ENCODE measurements around the gene CTNNA2.

Gene CTNNA2

DNA sequence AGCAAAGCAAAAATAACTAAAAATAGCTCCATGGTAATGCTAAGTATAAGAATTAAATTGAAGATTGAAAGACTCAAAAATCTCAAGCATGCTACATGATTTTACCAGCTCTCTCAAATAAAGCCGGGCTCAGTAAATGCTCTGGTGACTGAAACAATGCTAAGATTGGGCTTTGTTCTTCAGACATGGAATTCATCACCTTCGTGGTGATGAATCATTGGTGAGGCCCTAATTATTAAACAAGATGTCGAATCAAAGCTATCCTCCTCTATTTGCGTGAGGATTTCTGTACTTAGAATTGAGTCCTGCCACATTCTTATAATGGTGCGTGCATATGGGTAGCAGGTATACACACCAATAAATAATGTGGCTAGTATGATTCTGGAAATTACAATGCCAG lies 850.5 kb downstream of the CTNNA2 start:
- DNase-seq: no peak

- no peak for DNase-seq
Measured at GRCh38 chr2:80363791-80364349, 851.0 kb downstream of the CTNNA2 start.

GRCh38 chr2:80364524-80365212 lies 851.8 kb downstream of the CTNNA2 start:
- no peak for DNase-seq

DNA sequence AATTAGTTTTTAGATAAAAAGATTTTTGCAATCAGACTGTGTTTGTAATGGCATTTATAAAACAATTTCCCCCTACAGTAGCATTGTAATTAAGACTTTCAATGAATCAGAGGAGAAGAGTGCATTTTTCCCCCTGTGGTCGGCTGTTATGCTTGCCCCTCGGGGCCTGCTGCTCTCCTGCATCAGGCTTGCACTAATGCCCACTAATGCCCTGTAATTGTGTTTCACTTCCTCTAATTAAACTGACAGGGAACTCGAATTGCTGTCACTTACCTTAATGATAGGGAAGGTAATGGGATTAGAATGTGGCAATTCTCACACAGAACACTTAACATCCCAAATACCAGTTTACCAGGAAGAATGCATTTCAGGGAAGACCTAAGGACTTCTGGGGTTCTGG lies 852.9 kb downstream of the CTNNA2 start:
- no peak for DNase-seq

DNA sequence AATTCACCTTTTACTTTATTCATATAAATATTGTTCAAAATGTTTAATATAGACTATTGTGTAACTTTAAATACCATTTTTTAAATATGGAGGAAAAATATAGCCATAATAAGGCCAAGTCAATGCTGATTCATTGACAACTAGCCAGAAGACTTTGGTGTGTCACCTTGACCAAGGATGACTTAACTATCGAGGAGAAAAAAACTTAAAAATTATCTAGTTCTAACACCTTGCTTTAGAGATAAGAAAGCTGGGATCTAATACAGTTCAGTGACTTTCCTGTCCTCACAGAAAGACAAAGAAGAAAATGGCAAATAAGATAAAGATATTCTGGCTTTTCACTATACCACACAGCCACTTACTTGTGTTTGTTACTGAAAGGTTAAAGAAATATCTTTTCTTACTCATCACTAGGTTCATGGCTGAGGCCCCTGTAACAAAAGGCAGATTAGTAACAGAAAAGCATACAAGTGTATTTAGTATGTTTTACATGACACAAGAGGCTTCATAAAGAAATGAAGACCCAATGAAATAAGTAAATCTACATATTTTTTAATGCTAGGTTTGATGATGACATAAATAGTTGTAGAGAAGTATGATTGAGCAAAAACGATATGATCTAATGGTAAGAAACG lies 857.6 kb downstream of the CTNNA2 start:
- no peak for DNase-seq

GRCh38 chr2:80374105-80374504 lies 861.3 kb downstream of the CTNNA2 start:
- DNase-seq: no peak

- DNase-seq: no peak
Measured at GRCh38 chr2:80377071-80377470, 864.2 kb downstream of the CTNNA2 start.

DNA sequence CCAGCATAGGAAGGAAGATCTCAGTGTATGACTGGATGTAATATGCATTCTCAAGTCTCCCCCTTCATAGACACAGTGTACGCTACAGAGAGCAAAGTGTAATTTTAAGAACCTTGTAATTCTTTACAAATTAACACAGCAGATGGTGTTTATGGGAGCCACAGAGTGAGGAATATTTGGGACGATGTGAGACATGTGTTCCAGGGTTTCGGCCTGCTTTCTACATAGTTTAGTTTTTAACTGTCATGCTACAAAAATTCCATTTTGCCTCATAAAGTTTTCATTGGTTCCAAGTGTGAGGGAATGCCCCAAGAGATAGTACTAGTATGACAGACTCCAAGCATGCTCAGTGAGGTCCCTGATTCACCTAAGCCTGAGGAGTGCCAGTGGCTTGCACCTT lies 867.9 kb downstream of the CTNNA2 start:
- no peak for DNase-seq

GRCh38 chr2:80381666-80382065 lies 868.8 kb downstream of the CTNNA2 start:
- DNase-seq: no peak

DNA sequence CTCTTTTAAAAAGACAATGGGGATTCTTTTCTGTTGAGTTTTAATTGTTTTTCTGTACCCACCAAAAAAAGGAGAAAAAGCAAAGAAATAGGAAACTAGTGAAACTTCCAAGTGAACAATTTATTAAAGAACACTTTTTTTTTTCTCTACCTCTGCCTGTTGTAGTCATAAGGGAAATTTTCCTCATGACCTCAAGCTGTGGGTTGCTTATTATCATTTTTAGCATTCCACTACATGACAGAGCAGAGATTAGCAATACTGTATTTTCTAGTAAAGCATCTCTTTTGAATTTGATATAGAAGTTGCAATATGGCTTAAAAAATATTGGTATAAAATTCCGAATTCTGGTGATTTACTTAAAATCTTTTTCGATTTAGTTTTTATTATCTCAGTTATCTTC lies 879.6 kb downstream of the CTNNA2 start:
- no peak for DNase-seq

DNA sequence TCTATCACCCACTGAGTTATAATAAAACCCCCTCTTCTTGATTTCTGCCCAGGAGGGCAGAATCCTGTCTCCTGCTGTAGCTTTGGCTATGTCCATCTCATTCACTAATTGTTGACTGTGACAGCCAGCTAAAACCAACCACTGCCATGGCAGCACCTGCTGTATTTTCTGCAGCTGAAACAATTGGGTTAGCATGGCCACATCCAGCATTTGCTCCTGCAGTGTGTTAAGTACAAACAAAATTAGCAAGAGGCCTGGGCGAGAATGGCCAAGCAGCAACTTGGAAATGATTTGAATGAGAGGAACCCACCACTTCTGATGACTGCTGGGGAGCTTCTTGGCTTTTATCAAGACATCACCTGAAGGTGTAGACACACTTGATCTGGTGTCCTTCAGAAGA lies 881.1 kb downstream of the CTNNA2 start:
- DNase-seq: no peak

- no peak for DNase-seq
Measured at GRCh38 chr2:80395251-80395650, 882.4 kb downstream of the CTNNA2 start.

DNA sequence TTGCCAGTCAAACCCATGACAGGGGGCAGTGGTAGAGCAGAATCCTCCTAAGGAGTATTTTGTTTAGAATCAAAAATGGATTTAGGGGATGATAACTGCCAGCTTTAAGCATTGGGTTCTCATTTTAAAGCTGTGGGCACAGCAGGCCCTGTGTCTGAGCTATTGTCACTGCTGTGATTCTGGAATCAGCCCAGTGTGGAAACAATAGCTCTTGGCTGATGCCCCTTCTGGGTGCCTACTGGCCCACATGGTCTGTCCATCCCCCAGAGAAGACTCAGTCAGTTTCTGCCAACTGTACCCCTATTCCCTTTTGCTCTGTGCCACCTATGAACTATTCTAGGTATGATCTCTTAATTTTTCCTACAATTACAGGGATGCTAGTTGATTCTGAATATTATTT lies 883.4 kb downstream of the CTNNA2 start:
- no peak for DNase-seq

- DNase-seq: no peak
Measured at GRCh38 chr2:80403081-80403480, 890.2 kb downstream of the CTNNA2 start.

GRCh38 chr2:80407377-80407776 lies 894.5 kb downstream of the CTNNA2 start:
- no peak for DNase-seq

- DNase-seq: no peak
Measured at GRCh38 chr2:80410346-80410745, 897.5 kb downstream of the CTNNA2 start.

DNA sequence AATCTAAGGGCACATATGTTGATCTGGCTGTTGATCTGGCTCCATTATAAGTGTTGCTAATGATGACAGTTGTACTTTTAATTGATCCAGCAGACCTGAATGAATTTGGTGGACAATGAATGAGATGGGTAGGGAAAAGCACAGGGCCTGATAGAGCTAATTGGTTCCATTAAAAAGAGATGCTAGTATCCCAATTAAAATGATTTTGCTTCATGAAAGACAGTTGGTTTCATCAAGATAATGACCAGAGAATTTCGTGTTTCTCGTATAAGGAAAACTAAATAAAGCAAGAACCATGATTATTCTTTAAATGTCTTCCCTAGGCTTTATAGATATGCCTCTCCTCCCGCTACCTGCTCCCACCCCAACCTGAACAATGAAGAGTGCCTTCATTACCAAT lies 900.3 kb downstream of the CTNNA2 start:
- DNase-seq: no peak

GRCh38 chr2:80417737-80418136 lies 904.9 kb downstream of the CTNNA2 start:
- no peak for DNase-seq

DNA sequence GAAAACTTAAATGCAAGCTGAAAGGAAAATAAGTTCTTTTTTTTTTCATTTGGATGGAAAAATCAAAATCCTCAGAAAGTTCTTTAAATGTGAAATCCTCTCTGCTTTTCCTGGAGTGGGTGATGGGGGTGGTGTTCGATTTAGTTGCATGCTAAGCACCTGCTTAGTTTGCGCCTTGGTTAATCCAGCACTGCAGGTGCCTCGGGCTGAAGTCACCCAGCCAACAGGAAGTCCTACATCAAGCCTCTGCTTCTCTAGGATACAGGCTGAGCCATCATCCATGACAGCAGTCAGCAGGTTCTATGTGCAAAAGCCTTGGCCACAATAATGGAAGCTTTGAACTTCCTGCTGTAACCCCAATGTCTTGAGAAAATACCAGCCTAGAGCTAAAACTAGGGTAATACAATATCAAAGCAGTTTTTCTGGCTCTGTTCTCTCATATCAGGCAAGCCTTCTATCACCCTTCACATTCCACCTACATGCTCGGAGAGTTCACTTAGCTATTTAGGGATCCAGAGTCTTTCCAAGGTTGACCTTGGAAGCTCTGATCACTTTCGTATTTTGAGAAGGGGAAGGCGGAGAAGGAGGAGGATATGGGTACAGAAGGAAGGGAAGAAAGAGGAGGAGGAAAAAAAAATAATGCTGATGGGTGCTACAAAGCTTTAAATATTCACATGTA lies 907.8 kb downstream of the CTNNA2 start:
- no peak for DNase-seq

DNA sequence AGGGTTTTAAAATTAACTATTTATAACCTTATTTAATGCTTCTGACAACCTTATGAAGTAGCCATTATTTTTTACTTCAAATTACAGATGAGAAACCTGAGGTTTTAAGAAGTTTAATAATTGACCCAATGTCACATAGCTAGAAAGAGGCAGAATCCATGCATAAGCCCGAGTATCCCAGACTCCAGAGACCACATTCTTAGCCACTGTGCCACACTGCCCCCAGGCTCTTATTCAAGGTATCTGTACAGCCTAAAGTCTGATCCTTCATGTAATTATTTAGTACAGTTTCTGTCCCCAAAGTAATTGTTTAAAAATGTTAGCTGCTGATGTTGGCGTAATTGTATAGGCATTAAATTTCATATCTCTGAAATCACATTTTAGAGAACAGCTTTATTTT lies 916.4 kb downstream of the CTNNA2 start:
- no peak for DNase-seq

GRCh38 chr2:80437959-80438358 lies 925.1 kb downstream of the CTNNA2 start:
- no peak for DNase-seq

- no peak for DNase-seq
Measured at GRCh38 chr2:80438686-80439085, 925.8 kb downstream of the CTNNA2 start.

DNA sequence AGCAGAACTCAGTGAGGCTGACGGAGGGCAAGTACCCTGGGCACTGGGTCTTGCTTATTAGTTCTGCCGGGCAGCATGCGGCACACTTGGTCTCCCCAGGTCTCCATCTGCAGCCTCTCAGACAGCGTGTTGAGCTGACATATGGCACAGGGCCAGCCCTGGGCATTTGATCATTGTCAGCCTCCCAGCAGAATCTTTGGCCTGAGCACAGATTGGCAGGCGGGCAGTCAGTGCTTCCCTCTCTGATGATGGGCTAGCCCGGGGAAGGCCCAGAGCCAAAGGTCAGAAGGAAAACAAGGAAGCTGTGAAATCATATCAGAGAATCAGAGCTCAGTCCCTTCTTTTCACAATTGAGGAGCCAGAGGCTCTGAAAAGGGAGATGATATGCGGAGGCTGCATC lies 941.8 kb downstream of the CTNNA2 start:
- no peak for DNase-seq

DNA sequence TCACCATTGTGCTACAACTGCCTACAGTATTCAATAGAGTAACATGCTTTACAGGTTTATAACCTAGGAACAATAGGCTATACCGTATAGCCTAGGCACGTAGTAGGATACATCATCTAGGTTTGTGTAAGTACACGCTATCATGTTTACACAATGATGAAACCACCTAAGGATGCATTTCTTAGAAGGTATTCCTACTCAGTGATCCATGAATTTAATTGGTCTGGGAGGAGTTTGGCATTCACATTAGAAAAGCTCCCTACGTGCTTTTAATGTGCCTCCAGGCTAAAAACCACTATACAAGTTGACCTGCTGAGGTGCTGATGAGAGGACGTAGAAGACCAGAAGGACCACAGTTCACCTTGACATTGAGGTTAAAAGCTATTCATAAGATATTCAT lies 946.2 kb downstream of the CTNNA2 start:
- no peak for DNase-seq

Measured in KG1 (cell line).